Measurements from ENCODE around the gene TMEM109.

The TMEM109 gene

DNA sequence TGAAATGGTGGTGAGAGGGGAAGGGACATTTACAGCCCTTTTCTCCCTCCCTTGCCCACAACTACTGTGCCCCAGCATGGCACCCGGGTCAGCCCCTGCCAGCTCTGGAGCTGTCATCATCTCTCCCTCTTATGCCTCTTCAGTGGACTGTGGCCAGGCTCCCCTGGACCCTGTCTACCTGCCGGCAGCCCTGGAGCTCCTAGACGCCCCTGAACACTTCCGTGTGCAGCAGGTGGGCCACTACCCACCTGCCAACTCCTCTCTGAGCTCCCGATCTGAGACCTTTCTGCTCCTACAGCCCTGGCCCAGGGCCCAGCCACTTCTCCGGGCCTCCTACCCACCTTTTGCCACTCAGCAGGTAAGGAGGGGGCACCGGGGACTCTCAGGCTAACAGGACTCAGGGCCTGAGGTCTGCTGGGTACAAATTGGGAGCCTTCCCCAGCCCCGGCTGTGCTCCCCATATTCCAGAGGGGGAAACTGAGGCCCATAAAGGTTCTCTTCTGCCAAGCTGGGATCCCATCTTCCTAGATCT lies 13.2 kb downstream of the TMEM109 start:
- no peak for DNase-seq

DNA sequence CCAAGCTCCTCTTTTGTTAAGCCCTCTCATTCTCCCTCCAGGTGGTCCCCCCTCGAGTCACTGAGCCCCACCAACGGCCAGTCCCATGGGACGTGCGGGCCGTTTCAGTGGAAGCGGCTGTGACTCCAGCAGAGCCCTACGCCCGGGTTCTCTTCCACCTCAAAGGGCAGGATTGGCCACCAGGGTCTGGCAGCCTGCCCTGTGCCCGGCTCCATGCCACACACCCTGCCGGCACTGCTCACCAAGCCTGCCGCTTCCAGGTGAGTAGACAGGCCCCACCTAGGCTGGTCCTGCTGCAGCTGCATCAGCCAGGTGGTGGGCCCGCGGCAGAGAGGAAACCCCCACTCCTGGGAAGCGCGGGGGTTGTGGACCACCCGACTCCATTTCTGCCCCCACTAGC lies 13.6 kb downstream of the TMEM109 start:
- no peak for DNase-seq

DNA sequence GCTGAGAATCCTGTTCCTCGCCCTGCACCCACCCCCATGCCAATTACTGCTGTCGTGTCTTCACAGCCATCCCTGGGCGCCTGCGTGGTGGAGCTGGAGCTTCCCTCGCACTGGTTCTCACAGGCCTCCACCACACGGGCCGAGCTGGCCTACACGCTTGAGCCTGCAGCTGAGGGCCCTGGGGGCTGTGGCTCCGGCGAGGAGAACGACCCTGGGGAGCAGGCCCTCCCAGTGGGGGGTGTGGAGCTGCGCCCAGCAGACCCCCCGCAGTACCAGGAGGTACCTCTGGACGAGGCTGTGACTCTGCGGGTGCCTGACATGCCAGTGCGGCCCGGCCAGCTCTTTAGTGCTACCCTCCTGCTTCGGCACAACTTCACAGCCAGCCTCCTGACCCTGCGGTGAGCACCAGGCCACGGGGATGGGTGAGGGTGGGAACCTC lies 14.6 kb downstream of the TMEM109 start:
- no peak for DNase-seq

DNA sequence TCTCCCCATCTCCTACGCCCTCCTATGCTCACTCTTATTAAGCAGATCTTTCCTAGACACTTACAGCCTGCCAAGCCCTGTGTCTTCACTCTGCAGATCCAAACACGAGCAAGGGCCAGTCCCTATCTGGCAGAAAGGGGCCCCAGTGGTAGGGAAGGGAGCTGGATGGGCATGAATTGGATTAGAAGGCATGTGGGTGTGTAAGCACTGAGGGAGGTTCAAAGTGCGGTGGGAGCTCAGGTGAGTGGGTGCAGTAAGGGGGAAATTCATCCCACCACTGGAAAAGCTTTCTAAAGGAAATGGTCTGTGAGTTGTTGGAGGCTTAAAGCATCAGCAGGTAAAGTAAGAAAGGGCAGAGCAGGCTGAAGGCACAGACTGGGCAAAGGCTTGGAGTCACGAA lies 15.8 kb downstream of the TMEM109 start:
- DNase-seq, result no peak

DNA sequence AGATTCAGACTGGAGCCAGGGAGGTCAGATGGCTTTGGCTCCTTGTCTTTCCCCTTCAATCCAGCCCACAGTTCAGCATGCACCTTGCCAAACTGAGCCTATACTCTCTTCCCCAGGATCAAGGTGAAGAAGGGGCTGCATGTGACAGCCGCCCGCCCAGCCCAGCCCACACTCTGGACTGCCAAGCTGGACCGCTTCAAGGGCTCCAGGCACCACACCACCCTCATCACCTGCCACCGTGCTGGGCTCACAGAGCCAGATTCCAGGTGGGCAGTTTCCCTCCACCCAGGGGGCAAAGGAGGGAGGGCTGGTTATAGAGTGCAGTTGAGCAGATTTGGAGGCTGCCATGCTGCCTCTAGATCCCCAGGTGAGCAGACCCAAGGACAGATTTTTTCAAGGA lies 16.4 kb downstream of the TMEM109 start:
- no peak for DNase-seq

DNA sequence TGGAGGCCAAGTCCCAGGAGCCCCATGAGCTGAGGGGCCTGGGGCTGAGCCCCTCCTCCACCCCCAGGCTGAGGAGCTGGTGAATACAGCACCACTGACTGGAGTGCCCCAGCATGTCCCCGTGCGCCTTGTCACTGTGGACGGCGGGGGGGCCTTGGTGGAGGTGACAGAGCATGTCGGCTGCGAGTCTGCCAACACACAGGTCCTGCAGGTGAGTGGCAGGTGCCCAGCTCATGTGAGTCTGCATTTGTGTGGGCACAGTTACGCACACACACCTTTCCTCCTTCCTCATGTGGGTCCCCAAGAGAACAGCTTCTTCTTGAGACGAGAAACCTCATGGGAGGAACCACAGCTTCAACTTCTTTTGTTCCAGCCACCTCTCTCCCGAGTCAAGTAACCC lies 18.0 kb downstream of the TMEM109 start:
- no peak for DNase-seq

DNA sequence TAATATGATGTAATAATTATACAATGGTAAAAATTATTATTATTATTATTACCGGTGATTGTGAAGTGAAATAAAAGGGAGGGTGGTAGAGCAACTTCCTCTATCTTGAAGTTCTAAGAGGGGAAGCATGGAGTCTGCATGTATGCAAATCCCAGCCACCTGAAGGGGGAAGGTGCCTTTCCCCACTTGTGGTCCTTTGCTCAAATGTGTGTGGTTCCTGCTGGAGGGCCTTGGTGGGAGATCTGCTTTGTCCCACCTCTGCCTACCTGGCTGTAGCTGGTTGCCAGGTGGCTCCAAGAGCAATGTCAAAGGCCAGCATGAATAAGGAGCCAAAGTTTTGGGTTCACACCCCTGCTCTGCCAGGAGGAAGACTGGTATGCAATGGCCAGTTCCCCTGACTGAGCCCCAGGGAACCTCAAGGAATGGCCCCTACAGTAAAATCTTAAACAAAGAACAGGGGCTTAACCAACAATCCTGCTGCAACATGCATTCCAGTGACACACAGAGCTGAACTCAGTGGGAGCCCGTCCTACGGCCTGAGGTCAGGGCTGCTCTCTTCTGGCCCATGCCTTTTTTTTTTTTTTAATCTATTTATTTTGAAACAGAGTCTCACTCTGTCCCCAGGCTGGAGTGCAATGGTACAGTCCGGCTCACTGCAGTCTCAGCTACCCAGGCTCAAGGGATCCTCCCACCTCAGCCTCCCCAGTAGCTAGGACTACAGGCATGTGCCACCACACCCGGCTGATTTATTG lies 18.8 kb downstream of the TMEM109 start:
- DNase-seq, result no peak

DNA sequence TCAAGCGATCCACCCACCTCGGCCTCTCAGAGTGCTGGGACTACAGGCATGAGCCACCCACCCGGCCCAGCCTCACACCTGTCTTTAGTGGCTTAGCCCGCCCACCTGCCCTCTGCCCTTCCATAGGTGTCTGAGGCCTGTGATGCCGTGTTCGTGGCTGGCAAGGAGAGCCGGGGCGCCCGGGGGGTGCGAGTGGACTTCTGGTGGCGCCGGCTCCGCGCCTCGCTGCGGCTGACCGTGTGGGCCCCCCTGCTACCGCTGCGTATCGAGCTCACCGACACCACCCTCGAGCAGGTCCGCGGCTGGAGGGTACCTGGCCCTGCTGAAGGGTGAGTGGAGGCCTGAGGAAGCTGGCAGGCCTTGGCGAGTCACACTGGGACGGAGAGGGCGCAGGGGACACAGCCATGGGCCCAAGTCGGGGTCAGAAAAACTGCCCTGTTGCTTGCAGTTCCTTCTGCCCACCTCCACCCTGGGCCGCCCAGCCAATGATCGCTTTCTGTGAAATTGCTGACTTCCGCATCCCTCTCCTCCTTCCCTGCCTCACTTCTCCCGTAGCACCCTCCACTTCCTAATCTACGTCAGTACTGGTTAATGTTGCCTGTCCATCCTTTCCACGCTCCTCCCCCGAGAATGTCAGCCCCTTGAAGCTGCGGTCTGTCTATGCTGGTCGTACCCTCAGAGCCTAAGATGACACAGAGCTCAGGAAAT lies 19.6 kb downstream of the TMEM109 start:
- DNase-seq, result no peak

DNA sequence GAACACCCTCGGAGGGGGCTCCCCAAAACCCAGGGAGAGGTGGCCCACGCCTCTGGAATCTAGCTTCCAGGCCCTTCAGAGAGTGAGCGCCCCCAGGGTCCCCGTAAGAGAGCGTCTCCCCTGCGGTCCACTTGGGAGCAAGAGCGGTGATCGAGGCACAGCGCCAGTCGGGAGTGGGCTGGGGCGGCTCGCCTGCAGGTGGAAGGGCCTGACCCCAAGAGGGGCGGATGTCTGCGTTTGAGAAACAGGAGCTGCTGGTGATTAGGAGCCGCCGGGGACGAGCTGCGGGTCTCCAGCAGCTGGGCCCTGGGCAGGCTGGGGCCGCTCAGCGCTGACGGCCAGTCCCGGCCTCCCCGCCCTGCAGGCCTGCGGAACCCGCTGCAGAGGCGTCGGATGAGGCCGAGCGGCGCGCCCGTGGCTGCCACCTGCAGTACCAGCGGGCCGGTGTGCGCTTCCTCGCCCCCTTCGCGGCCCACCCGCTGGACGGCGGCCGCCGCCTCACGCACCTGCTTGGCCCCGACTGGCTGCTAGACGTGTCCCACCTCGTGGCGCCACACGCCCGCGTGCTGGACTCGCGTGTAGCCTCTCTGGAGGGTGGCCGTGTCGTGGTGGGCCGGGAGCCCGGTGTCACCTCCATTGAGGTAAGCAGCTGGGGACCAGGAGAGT lies 20.3 kb downstream of the TMEM109 start:
- DNase-seq, result no peak

DNA sequence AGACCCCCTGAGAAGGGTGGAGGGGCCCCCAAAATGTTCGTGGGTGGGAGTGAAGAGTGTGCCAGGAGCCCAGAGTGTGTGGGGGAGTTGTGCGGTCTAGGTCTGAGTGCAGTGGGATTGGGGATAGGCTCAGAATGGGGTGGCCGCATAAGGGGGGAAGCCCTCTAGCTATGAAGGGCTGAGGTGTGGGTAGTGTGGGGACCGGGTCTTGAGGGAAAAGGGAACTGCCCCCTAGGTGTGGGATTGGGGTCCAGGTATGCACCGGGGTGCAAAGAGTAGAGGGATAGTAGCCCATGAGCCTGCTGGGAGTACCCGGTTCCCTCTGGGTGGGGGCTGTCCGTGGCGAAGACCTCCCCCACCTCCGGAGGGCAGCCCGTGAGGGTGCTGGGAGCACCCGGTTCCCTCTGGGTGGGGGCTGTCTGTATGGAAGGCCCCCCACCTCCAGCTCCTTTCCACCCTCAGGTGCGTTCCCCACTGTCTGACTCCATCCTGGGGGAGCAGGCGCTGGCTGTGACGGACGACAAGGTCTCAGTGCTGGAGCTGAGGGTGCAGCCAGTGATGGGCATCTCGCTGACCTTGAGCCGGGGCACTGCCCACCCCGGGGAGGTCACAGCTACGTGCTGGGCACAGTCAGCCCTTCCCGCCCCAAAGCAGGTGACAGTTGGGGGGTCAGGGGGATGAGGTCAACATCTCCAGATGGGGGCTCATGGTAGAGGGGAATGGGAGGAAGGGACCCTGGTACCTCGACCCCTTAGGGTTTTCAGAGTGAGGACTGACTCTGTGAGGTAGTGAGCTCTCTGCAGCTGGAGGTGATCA lies 21.0 kb downstream of the TMEM109 start:
- DNase-seq, result no peak

DNA sequence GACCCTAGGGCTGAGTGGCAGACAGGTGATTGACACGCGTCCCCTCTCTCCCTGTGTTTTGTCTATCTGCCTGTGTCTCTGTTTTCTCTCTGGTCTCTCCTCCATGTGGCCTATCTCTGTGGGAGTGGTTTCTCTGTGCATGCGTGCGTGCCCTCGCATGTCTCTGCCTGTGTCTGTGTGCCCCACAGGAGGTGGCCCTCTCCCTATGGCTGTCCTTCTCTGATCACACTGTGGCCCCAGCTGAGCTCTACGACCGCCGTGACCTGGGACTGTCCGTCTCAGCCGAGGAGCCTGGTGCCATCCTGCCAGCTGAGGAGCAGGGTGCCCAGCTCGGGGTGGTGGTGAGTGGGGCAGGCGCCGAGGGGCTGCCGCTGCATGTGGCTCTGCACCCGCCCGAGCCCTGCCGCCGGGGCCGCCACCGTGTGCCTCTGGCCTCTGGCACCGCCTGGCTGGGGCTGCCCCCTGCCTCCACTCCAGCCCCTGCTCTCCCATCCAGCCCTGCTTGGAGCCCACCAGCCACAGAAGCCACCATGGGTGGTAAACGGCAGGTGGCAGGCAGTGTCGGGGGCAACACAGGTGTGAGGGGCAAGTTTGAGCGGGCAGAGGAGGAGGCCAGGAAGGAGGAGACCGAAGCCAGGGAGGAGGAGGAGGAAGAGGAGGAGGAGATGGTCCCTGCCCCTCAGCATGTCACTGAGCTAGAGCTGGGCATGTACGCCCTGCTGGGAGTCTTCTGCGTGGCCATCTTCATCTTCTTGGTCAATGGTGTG lies 21.9 kb downstream of the TMEM109 start:
- no peak for DNase-seq

DNA sequence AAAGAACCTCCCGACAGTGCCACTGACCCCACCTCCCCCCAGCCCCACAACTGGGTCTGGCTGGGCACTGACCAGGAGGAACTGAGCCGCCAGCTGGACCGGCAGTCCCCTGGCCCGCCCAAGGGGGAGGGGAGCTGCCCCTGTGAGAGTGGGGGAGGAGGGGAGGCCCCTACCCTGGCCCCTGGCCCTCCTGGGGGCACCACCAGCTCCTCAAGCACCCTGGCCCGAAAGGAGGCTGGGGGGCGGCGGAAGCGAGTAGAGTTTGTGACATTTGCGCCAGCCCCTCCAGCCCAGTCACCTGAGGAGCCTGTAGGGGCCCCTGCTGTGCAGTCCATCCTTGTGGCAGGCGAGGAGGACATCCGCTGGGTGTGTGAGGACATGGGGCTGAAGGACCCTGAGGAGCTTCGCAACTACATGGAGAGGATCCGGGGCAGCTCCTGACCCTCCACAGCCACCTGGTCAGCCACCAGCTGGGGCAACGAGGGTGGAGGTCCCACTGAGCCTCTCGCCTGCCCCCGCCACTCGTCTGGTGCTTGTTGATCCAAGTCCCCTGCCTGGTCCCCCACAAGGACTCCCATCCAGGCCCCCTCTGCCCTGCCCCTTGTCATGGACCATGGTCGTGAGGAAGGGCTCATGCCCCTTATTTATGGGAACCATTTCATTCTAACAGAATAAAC lies 22.6 kb downstream of the TMEM109 start:
- no peak for DNase-seq

DNA sequence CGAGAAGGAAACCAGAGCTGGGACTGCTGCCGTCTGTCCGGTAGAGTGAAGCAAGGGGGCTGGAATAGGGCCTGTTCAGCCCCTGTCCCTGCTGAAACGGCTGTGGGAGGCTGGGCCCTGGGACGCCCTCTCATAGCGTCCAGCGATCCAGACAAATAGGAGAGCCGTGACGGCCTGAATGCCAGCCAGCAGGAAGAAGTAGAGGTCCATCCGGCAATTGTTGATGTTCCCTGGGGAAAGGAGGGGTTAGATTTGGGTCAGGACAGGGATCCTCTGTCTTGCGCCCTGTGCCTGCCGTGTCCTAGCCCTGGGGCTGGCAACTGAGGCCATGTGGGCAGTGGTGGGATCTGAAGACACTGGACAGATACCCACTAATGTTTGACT lies 23.2 kb downstream of the TMEM109 start:
- DNase-seq, result no peak

DNA sequence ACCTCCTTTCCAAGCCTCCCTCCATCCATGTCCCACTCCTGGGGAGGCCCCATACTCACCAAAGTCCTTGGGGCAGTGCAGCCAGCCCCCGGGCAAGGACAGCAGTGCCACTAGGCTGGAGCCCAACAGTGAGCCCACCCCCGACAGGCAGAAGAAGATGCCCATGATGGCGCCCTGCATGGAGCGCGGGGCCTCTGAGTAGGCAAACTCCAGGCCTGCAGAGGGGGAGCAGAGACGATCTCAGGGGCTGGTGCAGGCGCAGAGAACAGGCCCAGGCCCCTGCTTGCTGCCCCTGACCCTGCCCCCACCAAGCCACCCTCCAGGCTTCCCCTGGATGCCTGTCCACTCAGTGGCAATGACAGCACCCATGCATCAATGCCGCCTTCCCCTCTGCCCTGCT lies 23.9 kb downstream of the TMEM109 start:
- no peak for DNase-seq

DNA sequence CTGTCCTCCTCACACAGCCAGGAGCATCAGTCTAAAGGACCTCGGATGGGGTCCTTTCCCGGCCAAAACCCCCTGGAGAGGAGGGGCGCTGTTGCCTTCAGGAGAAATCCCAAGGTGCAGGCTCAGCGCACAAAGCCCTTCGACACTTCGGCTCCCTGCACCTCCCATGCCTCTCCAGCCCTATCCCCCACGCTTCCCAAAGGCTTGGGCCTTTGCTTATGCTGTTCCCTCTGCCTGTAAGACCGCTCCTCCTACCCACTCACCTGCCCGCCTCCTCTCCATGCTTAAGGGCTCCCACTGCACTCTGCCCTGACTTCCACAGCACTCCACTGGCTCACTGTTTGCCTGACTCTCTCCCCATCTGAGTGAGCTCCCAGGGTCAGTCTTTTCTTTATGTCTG lies 24.5 kb downstream of the TMEM109 start:
- no peak for DNase-seq

DNA sequence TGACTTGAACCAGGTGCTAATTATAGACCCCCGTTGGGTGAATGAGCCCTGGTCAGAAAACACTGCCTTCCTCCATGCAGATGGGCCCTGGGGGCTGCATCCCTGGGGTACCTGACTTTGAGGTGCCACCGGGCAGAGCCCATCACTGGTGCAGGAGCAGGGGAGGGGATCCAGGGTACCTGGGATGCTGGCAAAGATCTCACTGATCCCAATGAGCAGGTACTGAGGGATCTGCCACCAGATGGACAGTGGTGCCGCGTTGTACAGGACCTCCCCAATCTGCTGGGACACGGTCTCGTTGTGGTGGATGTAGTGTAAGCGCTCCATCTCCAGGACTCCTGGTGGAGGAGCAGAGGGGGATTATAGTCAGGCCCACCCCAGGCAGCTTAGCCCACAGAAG lies 25.3 kb downstream of the TMEM109 start:
- no peak for DNase-seq

DNA sequence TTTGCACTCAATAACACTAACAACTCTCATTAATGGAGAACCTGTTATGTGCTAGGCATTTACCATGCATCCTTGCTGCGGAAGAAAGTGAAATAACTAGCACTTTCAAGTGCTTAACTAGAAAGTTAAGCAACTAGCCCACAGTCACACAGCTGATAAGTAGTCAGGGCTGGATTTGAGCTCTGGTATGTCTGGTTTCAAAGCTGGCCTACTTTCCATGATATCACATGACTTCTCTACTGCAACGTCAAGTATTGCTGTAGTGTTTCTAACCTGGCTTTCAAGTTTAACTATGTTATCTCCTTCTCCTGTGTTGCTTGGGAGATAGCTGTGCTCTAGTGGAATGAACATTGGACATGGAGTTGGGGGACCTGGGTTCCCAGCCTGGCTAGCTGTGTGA lies 25.9 kb downstream of the TMEM109 start:
- no peak for DNase-seq

DNA sequence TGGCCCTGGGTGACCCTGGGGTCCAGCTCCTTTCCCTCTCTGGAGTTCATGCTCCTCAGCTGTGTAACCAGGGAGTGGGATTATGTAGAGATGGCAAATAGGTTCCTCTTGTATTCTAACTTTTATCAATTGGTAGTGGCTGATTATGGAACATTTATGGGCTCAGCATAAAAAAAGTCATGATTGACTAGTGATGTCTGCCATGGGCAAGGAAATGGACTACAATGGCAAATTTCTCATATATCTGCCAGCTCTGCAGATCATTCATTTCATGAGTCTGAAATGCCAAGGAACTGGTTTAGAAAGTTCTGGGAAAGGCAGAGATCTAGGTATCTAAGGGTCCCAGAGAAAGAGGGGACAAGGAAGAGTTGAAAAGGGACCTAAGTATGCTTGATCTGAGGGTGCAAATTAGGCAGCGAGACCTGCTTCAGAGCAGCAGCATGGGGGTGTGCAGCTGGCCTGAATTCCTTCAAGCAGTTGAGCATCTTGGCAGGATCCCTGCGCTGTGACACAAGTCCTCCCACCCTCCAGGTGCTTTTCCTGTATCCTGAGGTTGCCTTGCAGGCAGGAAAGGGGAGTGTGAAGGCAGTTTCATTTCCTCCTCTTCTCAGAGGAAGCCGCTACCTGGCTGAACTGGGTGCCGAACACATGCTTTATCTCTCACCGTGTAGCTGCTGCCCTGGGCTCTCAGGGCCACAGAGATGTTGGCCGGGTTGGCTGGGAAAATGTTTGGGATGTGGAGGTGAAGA lies 27.6 kb downstream of the TMEM109 start:
- no peak for DNase-seq

DNA sequence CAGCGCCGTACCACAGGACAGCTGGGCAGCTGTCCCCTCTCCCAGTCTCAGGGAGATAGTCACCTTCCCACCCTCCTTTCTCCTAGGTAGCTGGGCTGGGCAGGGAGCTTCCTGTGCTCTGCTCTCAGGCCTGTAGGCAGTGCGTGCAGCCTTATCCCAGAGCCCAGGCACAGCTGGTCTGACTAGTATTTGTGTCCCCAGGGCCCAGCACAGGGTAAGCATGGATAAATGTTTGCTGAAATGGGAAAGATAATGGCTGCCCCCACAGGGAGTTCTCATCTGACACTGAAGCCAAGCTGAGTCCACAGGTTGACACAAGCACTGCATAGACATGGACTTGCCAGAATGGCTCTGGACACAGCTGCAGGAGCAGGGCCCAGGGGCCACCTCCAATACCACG lies 28.3 kb downstream of the TMEM109 start:
- DNase-seq, result no peak

DNA sequence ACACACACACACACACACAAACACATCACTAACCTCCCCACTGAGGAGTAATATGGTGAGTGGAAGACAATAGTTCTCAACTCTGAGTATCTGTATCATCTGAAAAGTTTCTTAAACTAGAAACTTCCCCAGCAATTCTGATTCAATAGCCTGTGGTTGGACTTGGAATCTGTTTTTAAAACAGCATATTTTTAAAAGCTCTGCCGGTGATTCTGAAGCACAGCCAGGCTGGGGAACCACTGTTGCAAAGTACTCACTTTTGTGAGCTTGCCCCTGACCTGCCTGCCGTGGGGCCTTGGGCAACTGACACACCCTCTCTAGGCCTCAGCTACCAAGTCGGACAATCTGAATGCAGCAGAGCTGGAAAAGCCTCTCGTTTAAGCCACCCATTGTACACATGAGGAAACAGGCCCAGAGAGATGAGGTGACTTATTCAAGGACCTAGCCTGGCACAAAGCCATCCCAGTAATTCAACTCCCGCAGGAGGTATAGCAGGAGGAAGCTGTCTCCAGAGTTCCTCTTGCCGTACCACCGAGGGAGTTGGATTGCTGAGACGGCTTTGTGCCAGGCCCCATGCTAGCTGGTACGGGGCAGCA lies 29.1 kb downstream of the TMEM109 start:
- DNase-seq, result no peak
